Fibroblast of peridontal ligament (primary cell): ENCODE measurements around the gene RNF135.
"Not testable (repeated sequence)": the region's sequence is repeated elsewhere in the genome, so short reads cannot be mapped to it uniquely, and the experiment has no call there.

Source experiments
- DNase-seq: peaks from one replicate; pipeline ENCODE4 v3.0.0-alpha.2; 2010; ENCODE audit errors: extremely low read depth

The RNF135 gene

GRCh38 chr17:30954046-30954830 is 16.6 kb upstream of the RNF135 start:
- DNase-seq: no peak

GRCh38 chr17:30956764-30957374 is 14.0 kb upstream of the RNF135 start:
- DNase-seq: no peak

GRCh38 chr17:30957741-30958140 is 13.1 kb upstream of the RNF135 start:
- DNase-seq: no peak

GRCh38 chr17:30958187-30958586 is 12.7 kb upstream of the RNF135 start:
- no peak for DNase-seq

GRCh38 chr17:30961209-30962188 is 9.3 kb upstream of the RNF135 start:
- peak; percentile 27 for DNase-seq

- DNase-seq: not testable (repeated sequence)
Observed at GRCh38 chr17:30964312-30964711, 6.5 kb upstream of the RNF135 start.

- peak; percentile 34 for DNase-seq
Observed at GRCh38 chr17:30964876-30965275, 6.0 kb upstream of the RNF135 start.

GRCh38 chr17:30965686-30966085 is 5.2 kb upstream of the RNF135 start:
- no peak for DNase-seq

- DNase-seq: not testable (repeated sequence)
Observed at GRCh38 chr17:30967911-30968310, 2.9 kb upstream of the RNF135 start.

GRCh38 chr17:30969989-30970830 is 629 bp upstream of the RNF135 start:
- DNase-seq: peak; percentile 28

- DNase-seq: no peak
Observed at GRCh38 chr17:30975042-30975820, 4.4 kb downstream of the RNF135 start.

- DNase-seq: not testable (repeated sequence)
Observed at GRCh38 chr17:30979919-30980318, 9.1 kb downstream of the RNF135 start.

- no peak for DNase-seq
Observed at GRCh38 chr17:30981531-30982519, 11.0 kb downstream of the RNF135 start.

GRCh38 chr17:30982855-30983254 is 12.0 kb downstream of the RNF135 start:
- no peak for DNase-seq

GRCh38 chr17:30990458-30990857 is 19.6 kb downstream of the RNF135 start:
- no peak for DNase-seq

- DNase-seq: no peak
Observed at GRCh38 chr17:30992551-30992950, 21.7 kb downstream of the RNF135 start.

- no peak for DNase-seq
Observed at GRCh38 chr17:30995347-30995746, 24.5 kb downstream of the RNF135 start.

- no peak for DNase-seq
Observed at GRCh38 chr17:30996486-30996885, 25.6 kb downstream of the RNF135 start.

- no peak for DNase-seq
Observed at GRCh38 chr17:30997270-30997669, 26.4 kb downstream of the RNF135 start.
